NCI-H187 (cell line): ENCODE data around the gene TMBIM4.
"Not testable (repeated sequence)": the region's sequence is repeated elsewhere in the genome, so short reads cannot be mapped to it uniquely, and the experiment has no call there.

ENCODE experiments used
- DNase-seq, 2 experiments: peaks; one replicate each; lab custom pipeline; 2025; lab: John Stamatoyannopoulos, UW

Gene TMBIM4

DNA sequence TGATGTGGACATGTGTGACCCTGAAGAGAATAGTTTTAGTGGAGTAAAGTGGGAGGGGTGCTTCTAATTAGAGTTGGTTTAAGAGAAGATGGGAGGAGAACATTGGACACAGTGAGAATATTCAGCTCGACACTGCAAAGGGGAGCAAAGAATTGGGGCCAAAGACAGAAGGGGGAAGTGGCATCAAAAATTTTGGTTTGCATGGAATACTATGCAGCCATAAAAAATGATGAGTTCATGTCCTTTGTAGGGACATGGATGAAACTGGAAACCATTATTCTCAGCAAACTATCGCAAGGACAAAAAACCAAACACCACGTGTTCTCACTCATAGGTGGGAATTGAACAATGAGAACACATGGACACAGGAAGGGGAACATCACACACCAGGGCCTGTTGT, 15.0 kb upstream of the TMBIM4 start:
- DNase-seq: not testable (repeated sequence)

DNA sequence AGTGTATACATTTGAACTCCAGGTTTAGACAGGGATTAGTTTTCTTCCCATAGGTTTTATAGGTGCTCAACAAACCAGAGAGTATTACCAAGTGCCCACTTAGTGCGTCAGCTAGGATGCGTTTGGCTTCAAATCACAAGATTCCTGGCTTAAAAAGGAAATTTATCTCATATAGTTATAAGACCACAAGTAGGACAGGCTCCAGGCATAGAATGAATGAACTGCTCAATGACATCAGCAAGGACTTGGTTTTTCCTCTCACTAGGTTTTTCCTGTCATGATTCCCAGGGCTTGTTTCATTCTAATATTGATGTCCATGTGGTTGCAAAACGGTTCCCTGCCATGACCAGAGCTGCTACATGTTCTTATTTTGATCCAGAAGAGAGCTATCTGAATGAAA, 13.2 kb upstream of the TMBIM4 start:
- no peak for DNase-seq

DNA sequence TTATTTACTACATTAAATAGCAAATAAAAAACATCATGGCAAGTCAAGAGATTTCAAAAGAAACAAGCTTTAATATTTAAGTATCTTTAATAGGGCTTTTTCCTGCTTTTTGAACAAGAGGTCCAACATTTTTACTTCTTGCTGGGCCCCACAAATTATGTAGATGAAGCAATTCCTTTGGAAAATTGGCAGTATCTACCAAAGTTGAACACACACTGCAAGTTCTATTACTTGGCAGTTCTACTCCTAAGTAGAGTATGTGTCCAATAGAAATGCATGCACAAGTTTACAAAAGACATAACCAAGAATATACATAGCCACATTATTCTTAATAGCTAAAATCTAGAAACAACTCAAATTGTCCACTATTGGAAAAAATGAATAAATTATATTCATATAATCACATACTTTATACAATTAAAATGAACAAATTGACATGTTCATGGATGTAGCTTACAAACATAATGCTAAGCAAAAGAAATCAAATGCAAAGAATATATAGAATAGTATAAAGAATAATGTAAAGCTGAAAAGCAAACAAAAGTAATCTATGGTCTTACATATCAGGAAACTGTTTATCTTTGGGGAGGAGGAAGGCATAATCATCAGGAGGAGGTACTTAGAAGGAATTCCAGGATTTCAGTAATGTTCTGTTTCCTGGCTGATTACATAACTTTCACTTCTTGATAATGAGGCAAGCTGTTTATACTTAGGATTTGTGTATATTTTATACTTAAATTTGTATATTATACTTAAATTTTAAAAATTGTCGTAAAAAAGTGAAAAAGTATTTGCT, 6.5 kb upstream of the TMBIM4 start:
- DNase-seq: no peak

DNA sequence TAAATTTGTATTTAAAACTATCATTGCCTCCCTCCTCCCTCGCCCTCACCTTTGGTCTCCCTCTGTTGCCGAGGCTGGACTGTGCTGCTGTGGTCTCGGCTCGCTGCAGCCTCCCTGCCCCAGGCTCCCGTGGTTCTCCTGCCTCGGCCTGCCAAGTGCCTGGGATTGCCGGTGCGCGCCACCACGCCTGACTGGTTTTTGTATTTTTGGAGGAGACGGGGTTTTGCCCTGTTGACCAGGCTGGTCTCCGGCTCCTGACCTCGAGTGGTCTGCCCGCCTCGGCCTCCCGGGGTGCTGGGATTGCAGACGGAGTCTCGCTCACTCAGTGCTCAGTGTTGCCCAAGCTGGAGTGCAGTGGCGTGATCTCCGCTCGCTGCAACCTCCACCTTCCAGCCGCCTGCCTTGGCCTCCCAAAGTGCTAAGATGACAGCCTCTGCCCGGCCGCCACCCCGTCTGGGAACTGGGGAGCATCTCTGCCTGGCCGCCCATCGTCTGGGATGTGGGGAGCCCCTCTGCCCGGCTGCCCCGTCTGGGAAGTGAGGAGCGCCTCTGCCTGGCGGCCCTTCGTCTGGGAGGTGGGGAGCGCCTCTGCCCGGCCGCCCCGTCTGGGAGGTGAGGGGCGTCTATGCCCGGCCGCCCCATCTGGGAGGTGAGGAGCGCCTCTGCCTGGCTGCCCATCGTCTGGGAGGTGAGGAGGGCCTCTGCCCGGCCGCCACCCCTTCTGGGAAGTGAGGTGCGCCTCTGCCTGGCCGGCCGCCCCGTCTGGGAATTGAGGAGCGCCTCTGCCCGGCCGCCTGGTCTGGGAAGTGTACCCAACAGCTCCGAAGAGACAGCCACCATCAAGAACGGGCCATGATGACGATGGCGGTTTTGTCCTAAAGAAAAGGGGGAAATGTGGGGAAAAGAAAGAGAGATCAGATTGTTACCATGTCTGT, 4.9 kb upstream of the TMBIM4 start:
- DNase-seq: not testable (repeated sequence)

DNA sequence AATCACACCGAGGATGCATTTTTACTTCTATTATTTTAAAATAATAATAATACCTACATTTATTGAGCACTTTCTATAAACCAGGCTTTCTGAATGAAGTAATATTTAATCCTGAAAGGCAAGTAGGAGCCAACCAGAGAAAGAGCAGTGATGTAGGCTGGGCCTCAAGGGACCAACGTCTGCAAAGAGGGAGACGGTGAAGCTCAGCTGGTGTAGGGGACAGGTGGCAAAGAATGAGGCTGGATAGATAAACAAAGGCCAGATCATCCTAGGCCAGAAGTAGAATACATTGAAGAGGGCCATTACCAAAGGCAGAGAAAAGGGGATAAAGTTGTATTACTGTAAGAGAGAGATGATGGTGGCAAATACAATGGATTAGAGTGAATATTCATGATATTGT, 810 bp upstream of the TMBIM4 start:
- no peak for DNase-seq

DNA sequence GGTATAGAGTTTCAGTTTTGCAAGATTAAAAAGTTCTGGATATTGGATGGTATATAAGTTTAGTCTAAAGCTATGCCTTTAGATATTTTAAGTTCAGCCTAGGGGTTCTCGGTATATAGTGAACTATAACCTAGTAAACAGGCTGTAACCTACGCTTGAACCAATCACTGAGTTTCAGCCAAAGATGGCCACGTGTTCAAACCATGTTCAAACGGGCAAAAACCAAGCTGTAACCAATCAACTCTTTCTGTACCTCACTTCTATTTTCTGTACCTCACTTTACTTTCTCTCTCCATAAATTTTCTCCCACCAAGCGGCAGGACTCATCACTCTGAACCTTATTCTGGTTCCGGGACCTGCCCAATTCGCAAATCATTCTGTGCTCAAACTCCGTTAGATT, 1.4 kb downstream of the TMBIM4 start:
- no peak for DNase-seq

DNA sequence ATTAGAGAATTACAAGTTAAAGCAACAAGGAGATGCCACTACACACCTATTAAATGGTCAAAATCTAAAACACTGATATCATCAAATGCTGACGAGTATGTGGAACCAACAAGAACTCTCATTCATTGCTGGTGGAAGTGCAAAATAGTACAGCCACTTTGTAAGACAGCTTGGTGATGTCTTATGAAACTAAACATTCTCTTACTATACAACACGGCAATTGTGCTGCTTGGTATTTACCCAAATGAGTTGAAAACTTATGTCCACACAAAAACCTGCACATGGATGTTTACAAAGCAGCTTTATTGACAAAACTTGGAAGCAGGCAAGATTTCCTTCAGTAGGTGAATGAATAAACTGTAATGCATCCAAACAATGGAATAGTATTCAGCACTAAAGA, 3.2 kb downstream of the TMBIM4 start:
- no peak for DNase-seq

DNA sequence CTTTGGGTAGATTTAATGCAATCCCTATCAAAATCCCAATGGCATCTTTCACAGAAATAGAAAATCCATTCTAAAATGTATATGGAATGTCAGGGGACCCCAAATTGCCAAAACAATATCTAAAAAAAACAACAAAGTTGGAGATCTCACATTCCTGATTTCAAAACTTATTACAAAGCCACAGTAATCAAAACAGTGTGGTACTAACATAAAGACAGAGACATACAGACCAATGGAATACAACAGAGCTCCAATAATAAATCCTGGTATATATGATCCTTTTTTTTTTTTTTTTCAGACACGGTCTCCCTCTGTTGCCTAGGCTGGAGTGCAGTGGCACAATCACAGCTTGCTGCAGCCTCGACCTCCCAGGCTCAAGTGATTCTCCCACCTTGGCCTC, 4.7 kb downstream of the TMBIM4 start:
- no peak for DNase-seq

DNA sequence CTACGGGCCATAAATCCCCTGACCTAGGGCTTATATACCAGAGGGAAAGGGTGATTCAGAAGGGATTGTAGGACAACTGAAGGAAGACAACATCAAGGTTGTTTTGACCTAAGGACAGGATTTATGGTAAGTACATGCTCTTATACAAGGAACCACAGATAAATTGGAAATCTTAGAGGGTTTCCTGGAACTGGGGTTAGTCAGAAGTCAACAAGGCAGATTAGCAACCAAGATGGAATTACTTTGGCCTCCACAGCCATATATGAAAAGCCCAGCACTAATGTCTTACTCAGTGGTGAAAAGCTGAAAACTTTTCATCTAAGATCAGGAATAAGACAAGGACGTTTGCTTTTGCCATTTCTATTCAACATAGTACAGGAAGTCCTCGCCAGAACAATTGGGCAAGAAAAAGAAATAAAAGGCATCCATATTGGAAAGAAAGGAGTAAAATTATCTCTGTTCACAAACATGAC, 5.4 kb downstream of the TMBIM4 start:
- no peak for DNase-seq

DNA sequence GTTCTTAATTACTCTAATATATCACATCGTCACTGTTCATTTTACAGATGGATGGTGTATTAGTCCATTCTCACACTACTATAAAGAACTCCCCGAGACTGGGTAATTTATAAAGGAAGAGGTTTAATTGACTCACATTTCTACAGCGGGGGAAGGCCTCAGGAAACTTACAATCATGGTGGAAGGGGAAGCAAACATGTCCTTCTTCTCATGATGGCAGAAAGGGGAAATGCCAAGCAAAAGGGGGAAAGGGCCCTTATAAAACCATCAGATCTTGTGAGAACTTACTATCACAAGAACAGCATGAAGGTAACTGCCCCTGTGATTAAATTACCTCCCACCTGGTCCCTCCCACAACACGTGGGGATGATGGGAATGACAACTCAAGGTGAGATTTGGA, 6.5 kb downstream of the TMBIM4 start:
- DNase-seq: no peak

DNA sequence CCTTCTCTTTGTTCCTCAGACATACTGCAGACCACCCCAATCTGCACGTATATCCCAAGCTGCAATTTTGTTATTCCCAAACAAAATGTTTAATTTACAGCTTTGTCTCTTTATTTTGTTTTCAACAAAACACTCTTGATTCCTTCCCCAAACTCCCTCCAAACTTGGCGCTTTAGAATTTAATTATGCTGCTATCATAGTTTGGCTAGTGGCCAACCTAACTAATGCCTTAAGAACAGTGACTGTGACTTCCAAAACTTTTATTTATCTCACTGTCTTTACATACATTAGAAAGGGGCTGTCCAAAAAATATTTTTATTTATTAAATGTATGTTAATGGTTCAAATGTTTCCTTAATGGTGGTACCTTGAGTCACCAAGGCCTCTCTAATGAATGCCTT, 7.1 kb downstream of the TMBIM4 start:
- DNase-seq: no peak

DNA sequence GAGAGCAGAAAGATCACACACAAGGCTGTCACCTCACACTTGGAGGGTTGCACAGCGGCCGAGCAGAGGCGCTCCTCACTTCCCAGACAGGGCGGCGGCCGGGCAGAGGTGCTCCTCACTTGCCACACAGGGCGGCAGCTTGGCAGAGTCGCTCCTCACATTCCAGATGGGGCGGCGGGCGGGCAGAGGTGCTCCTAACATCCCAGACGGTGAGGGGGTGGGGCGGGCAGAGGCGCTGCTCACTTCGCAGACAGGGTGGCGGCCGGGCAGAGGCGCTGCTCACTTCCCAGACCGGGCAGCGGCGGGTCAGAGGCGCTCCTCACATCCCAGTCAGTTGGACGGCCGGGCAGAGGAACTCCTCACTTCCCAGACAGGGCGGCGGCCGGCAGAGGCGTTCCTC, 9.1 kb downstream of the TMBIM4 start:
- DNase-seq: no peak

DNA sequence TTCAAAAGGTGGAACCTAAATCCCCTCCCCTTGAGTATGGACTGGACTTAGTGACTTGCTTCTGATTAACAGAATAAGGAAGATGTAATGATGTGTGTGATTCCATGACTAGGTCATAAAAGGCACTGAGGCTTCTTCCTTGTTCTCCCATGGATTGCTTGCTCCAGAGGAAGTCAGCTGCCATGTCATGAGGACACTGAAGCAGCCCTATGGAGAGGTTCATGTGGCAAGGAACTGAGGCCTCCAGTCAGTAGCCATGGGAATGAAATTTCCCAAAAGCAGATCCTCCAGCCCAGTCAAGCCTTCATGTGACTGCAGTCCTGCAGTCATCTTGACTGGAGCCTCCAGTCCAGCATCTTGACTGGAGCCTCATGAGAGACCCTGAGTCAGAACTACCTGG, 10.7 kb downstream of the TMBIM4 start:
- DNase-seq: no peak

DNA sequence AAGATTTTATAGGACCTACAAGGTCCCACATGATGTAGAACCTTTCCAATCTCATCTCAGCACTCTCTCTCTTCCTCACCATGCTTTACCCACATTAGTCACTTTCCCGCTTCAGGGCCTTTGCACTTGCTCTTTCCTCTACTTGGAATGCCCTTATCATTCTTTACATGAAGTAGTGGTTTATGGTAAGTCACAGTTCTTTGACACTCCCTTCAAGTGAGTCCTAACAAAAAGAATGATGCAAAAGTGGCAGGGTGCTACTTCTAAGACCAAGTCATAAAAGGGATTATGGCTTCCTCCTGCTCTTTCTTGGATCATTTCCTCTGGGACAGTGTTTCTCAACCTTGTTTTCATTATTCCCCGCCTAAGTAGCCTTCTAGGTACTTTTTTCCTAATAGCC, 13.1 kb downstream of the TMBIM4 start:
- no peak for DNase-seq

DNA sequence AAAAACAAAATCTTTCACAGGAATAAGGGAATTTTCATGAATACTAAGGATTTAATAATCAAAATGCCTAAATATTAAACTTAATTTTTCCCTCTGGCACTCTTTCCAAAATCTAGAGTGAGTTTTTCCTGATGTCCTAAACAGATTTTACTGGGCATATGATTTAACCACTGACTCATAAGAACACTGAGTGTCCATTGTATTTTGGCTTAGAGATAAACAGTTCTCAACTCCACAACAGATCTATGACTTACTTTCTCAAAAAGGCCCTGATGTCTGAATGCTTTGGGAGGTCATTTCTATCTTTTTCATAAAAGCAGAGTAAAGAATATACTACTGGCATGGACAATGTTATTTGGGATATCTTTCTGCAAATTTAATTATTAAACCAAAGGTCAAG, 15.0 kb downstream of the TMBIM4 start:
- no peak for DNase-seq

DNA sequence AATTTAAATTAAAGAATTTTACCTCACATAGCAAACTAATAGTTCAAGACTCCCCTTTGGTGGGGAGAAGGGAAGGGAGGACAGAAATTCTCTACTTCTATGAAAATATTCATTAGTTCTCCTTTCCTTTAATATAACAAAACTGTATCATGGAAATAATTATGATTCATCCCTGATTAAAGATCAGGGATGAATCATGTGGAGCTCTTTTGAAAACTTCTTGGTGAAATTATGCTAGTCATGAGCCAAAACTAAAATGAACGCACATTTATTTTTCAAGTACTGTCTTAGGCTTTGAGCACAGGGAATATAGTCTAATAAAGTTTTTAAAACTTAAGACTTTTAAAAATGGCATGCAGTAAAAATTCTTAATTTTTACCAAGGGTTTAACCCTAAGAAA, 17.1 kb downstream of the TMBIM4 start:
- no peak for DNase-seq

DNA sequence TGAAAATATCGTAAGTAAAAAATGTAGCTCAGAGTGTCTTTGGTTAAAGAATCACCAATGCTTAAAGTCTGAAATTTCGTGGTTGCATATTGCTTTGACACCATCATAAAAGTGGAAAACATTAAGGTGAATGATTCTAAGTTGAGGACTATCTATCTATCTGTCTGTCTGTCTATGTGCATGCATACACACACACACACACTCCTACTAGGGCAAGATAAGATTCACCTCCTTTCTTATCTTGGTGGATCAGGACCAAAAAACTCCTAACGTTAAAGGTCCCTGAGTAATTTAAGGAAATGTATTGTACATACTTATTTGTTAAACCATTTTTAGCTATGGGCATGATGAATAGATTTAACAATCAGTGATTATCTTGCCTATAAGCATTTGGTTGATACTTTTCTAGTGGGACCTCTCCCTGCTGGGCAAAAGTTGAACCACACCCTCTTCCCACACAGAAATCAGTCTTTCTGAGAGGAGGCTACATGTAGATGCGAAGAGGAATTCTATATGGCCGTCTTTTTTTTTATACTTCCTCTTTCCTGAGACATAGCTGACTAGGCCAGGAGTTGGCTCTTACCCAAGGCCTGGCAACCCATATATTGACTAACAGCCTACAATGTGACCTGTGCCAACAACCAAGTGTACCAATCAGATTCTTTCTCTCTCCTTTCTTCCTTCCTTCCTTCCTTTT, 19.9 kb downstream of the TMBIM4 start:
- DNase-seq: no peak

DNA sequence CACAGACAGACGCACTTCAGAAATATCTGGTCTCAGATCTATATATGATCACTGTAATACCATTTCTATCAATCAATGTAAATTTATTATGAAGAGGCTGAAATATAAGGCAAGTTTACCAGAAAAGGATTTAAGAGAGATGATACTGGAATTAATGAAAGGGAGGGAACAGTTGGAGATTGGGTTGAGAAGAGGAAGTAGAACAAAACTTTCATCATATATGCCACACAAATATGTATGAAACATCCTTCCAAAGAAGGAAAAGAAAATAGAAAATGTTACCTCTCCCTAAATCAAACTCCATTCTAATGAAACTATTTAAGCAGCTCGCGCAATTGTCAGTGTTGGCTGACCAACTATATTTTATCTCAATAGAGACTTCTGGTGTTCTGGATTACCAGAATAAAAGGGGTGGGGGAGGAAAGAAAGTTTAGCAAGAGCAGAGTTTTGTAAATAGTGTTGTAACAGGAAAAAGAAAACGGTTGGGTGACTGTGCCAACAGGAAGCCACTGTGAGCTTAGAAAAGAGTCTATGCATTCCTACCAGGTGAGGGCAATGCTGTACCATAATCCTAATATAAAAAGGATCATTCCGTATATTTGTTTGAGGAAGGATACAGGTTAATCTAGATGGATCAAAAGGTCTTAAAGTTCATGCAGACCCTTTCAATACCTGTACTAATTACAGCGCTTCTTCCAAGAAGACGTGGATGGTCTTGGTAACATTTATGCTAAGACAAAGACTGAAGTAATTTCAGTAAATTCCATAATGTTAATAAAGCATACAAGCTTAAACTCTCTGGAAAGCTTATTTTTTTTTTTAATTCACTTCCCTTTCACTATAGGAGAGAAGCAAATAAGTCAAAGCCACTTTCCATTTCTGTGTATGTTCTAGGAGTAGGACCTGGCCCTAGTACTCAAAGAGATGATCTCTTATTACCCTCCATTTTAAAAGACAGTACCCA, 24.7 kb downstream of the TMBIM4 start:
- DNase-seq: no peak

DNA sequence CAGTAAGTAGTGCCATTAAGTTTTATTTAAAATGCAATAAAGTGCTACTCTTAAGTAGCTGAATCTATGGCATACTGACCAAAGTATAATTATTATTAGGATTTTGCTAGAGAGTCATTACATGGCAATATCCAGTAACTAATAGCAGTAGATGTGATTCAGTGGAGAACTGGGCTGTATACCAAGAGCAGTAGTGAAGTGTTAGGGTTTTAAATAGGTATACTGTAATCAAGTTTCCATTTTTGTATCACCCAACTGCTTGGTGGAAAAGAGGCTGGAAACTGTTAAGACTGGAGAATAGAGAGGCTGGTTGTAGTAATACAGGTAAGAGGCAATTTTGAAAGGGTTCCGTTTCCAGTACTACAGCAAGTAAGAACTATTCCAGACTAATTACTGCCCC, 25.9 kb downstream of the TMBIM4 start:
- DNase-seq: no peak

DNA sequence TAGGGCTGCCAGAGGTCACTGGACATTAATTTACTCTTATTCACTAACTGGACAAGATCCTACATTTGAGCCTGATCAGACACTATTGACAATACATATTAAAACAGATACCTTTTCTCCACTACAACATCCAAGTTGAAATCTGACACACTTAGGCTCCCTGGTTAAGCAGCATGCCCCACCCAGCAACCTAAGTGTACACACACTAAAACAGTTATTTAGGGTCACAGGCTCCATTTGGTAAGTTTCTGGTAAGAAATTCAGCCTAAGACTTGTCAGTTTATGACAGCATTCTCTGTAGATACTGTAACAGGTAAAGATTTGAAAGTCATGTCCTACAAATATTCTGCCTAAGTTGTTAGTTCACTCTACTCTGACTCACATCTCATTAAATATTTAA, 27.0 kb downstream of the TMBIM4 start:
- no peak for DNase-seq

DNA sequence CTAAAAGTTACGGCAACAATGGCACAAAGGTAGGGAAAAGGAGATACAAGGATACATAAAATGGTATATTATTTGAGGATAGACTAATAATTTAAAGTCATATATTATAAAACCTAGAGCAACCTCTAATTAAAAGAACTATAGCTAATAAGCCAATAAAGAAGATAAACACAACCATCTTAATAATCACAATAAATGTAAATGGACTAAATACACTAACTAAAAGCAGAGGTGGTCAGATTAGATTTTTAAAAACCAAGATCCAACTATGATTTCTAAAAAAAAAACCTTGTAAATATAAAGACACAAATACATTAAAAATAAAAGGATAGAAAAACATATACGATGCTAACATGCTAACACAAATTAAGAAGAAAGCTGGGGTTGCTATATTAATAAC, 28.5 kb downstream of the TMBIM4 start:
- no peak for DNase-seq
